CD4-positive, alpha-beta T cell (primary cell): ENCODE results near the gene CEP95. TPM values are rescaled to one million over a fixed set of nuclear protein-coding genes. Genes with fewer than 3 reads are reported as not detected.

ENCODE experiments used
- ATAC-seq: fragments of 200-7000 bp; cut with Tn5 transposase; one replicate; pipeline ENCODE4 v1.10.0; 2022; ENCODE audit warnings: mild to moderate bottlenecking; ENCODE audit not compliant: poor library complexity
- CTCF ChIA-PET: fragments of 350-600 bp; sonication (Branson Sonifier 250); formaldehyde crosslinking; loops from one replicate; lab custom pipeline; 2021; ENCODE audit warnings: antibody characterized with exemption, inconsistent platforms; lab: Charles Lee
- POLR2A ChIA-PET: fragments of 350-600 bp; sonication (Branson Sonifier 250); formaldehyde crosslinking; loops from one replicate; lab custom pipeline; 2021; ENCODE audit warnings: antibody characterized with exemption, inconsistent platforms; lab: Charles Lee
- DNase-seq, 14 experiments: peaks; one replicate each; pipeline ENCODE4 v3.0.0-alpha.2; 2013 to 2020; ENCODE audit warnings: mixed read lengths in 2 of 14
- H3K27ac ChIP-seq, 2 donors: one replicate each; pipeline versions ENCODE4 v1.5.1 to v1.7.0; 2013; ENCODE audit warnings: low read length in 2 of 2, low read depth in 1 of 2, mild to moderate bottlenecking in 1 of 2
- H3K27me3 ChIP-seq, 2 experiments: 1 replicate in 1 of 2; 2 replicates in 1 of 2; pipeline versions ENCODE4 v1.6.1 to v1.7.0; 2013; ENCODE audit warnings: low read length in 2 of 2, control low read depth in 1 of 2, mild to moderate bottlenecking in 1 of 2, moderate library complexity in 1 of 2; ENCODE audit not compliant: insufficient read depth in 2 of 2, control insufficient read depth in 1 of 2
- H3K36me3 ChIP-seq: one replicate; pipeline ENCODE4 v1.6.1; 2013; ENCODE audit warnings: low read length, control low read depth; ENCODE audit not compliant: insufficient read depth
- H3K4me1 ChIP-seq: one replicate; pipeline ENCODE4 v1.6.1; 2013; ENCODE audit warnings: low read length, control low read depth; ENCODE audit not compliant: insufficient read depth
- H3K4me3 ChIP-seq: one replicate; pipeline ENCODE4 v1.5.1; 2013; ENCODE audit warnings: mild to moderate bottlenecking, low read length, moderate library complexity
- H3K9me3 ChIP-seq, 2 experiments: 1 replicate in 1 of 2; 2 replicates in 1 of 2; pipeline versions ENCODE4 v1.6.1 to v1.7.0; 2013; ENCODE audit warnings: low read length in 2 of 2, mild to moderate bottlenecking in 2 of 2, control low read depth in 1 of 2, moderate library complexity in 1 of 2; ENCODE audit not compliant: control insufficient read depth in 1 of 2, insufficient read depth in 1 of 2
- H3K27ac Mint-ChIP-seq: one replicate; pipeline ENCODE4 v1.8.0; 2020; ENCODE audit warnings: mixed read lengths
- H3K27me3 Mint-ChIP-seq: one replicate; pipeline ENCODE4 v1.8.0; 2021; ENCODE audit warnings: mixed read lengths
- H3K36me3 Mint-ChIP-seq: one replicate; pipeline ENCODE4 v1.8.0; 2021; ENCODE audit warnings: low read depth, mixed read lengths
- H3K4me1 Mint-ChIP-seq: one replicate; pipeline ENCODE4 v1.8.0; 2021; ENCODE audit warnings: low read depth, mixed read lengths
- H3K4me3 Mint-ChIP-seq: one replicate; pipeline ENCODE4 v1.8.0; 2020; ENCODE audit warnings: mild to moderate bottlenecking, mixed read lengths
- H3K9me3 Mint-ChIP-seq: one replicate; pipeline ENCODE4 v1.8.0; 2020; ENCODE audit warnings: mixed read lengths
- CTCF ChIP-seq: fragments of 200-600 bp; IDR thresholded peaks from one replicate; pipeline ENCODE4 v1.8.0; 2022; ENCODE audit warnings: antibody characterized with exemption, mild to moderate bottlenecking
- intact Hi-C, 2 experiments: fragments of 100-400 bp; cut with DNase I in 1 of 2; cut with micrococcal nuclease in 1 of 2; formaldehyde crosslinking; loops; one replicate each; pipeline versions ENCODE4 v1.15.1 to v1.9.0; 2023 to 2025; cut with DNase I, micrococcal nuclease
- microRNA-seq: library from miRNA; unstranded; fragments of <30 nt; microRNA quantifications from one replicate; pipeline ENCODE4 v1.2.0, GENCODE V29; 2021; ENCODE audit warnings: borderline microRNAs expressed, borderline replicate concordance
- total RNA-seq, 174 experiments: library from RNA in 2 of 174; stranded (reverse) in 2 of 174; gene quantifications; one replicate each; pipeline ENCODE4 v1.2.3 and lab custom pipeline; 2021 to 2026

Gene CEP95
- total RNA-seq, 2 experiments from 2014 or later: 256 to 269 TPM

GRCh38 chr17:64585146-64585545 is 78.4 kb downstream of the CEP95 start:
- CTCF ChIA-PET: no interaction called here

More at GRCh38 chr17:64585146-64585545, 78.4 kb downstream of the CEP95 start:
- Histone ChIP-seq H3K9me3 (no peaks in the 10 kb centered on the region), H3K4me3 (no peak overlapping the region), H3K36me3 (peaks cover 48% of the 10 kb centered on the region), H3K27me3 (no peaks in the 10 kb centered on the region), H3K27ac (no peak overlapping the region), H3K4me1 (no peaks in the 10 kb centered on the region)
- ATAC-seq: no peak
- Mint-ChIP-seq H3K27ac (no peak overlapping the region), H3K27me3 (no peaks in the 10 kb centered on the region), H3K36me3 (peaks cover 57% of the 10 kb centered on the region), H3K4me1 (peaks cover 11% of the 10 kb centered on the region), H3K9me3 (no peaks in the 10 kb centered on the region), H3K4me3 (no peak overlapping the region)
- TF ChIP-seq CTCF: no peak
- POLR2A ChIA-PET: no interaction called here
- intact Hi-C loops: no loop called here
- no peak for DNase-seq

Small RNA genes lying within 50 kb of the gene (microRNA-seq; reads per million reads assigned to microRNA genes)
- gene MIR3064: 7.9 reads per million, percentile 35 among the genes with 10 or more reads in this experiment
- not detected for gene MIR5047

Other genes with a start within 250 kb of the CEP95 start
- 1 to 10 TPM; 8.6 to 8.9 TPM for gene TEX2, start 243.7 kb upstream of the CEP95 start, total RNA-seq
- gene PECAM1, start 116.1 kb upstream of the CEP95 start, total RNA-seq: 10 to 100 TPM; 20.6 to 20.8 TPM
- under 1 TPM in 1 of 2 experiments, not detected in 1; 0.30 TPM for gene MILR1, start 57.9 kb upstream of the CEP95 start, total RNA-seq
- 10 to 100 TPM; 32.8 to 34.1 TPM for gene POLG2, start 9.9 kb upstream of the CEP95 start, total RNA-seq
- 1,000 to 10,000 TPM; 2,388 to 2,534 TPM for gene DDX5, start 688 bp upstream of the CEP95 start, total RNA-seq
- gene SMURF2, start 155.3 kb downstream of the CEP95 start, total RNA-seq: 10 to 100 TPM; 28.0 to 29.7 TPM